H9 (cell line): ENCODE data around the gene PLEKHJ1. TPM values are rescaled to one million over a fixed set of nuclear protein-coding genes. Genes with fewer than 3 reads are reported as not detected.

Experiments used
- DNase-seq: peaks from one replicate; pipeline ENCODE4 v3.0.0-alpha.2; 2017
- H2AFZ ChIP-seq: one replicate; pipeline ENCODE4 v1.6.1; 2013; ENCODE audit warnings: mild to moderate bottlenecking, low read length, control low read depth, moderate library complexity
- H2AK5ac ChIP-seq: 2 replicates; pipeline ENCODE4 v1.6.1; 2013; ENCODE audit warnings: low read length, control low read depth, mixed read lengths; ENCODE audit not compliant: insufficient read length
- H2BK120ac ChIP-seq: one replicate; pipeline ENCODE4 v1.6.1; 2013; ENCODE audit warnings: low read depth, mild to moderate bottlenecking, low read length, control low read depth, inconsistent platforms; ENCODE audit not compliant: poor library complexity, severe bottlenecking
- H2BK12ac ChIP-seq: 2 replicates; pipeline ENCODE4 v1.6.1; 2013; ENCODE audit warnings: low read length, control low read depth, mixed read lengths, low read depth; ENCODE audit not compliant: insufficient read length
- H2BK15ac ChIP-seq: 2 replicates; pipeline ENCODE4 v1.6.1; 2013; ENCODE audit warnings: low read depth, low read length, control low read depth
- H2BK20ac ChIP-seq: one replicate; pipeline ENCODE4 v1.6.1; 2013; ENCODE audit warnings: low read depth, mild to moderate bottlenecking, low read length, control low read depth, inconsistent platforms; ENCODE audit not compliant: poor library complexity, severe bottlenecking
- H2BK5ac ChIP-seq: 2 replicates; pipeline ENCODE4 v1.6.1; 2013; ENCODE audit warnings: low read length, control low read depth, mixed read lengths; ENCODE audit not compliant: insufficient read length
- H3K14ac ChIP-seq: 2 replicates; pipeline ENCODE4 v1.6.1; 2013; ENCODE audit warnings: low read length, control low read depth; ENCODE audit not compliant: insufficient read depth
- H3K18ac ChIP-seq: 2 replicates; pipeline ENCODE4 v1.6.1; 2013; ENCODE audit warnings: low read depth, mild to moderate bottlenecking, mixed read lengths, low read length, control low read depth; ENCODE audit not compliant: insufficient read length
- H3K23ac ChIP-seq: 2 replicates; pipeline ENCODE4 v1.6.1; 2013; ENCODE audit warnings: low read length, control low read depth, mixed read lengths, low read depth; ENCODE audit not compliant: insufficient read length
- H3K23me2 ChIP-seq: 2 replicates; pipeline ENCODE4 v1.6.1; 2013; ENCODE audit warnings: low read depth, mild to moderate bottlenecking, mixed read lengths, low read length, control low read depth; ENCODE audit not compliant: insufficient read length, poor library complexity, severe bottlenecking
- H3K27ac ChIP-seq: 2 replicates; pipeline ENCODE4 v1.5.1; 2013; ENCODE audit warnings: low read length, control low read depth, mixed read lengths, low read depth; ENCODE audit not compliant: insufficient read length
- H3K27me3 ChIP-seq: 2 replicates; pipeline ENCODE4 v1.6.1; 2013; ENCODE audit warnings: low read length, control low read depth, inconsistent platforms; ENCODE audit not compliant: insufficient read depth
- H3K4ac ChIP-seq: 2 replicates; pipeline ENCODE4 v1.6.1; 2013; ENCODE audit warnings: low read depth, mild to moderate bottlenecking, control low read depth, inconsistent platforms, low read length, moderate library complexity
- H3K4me1 ChIP-seq: 2 replicates; pipeline ENCODE4 v1.6.1; 2013; ENCODE audit warnings: low read length, control low read depth, inconsistent platforms; ENCODE audit not compliant: insufficient read depth
- H3K4me2 ChIP-seq: 2 replicates; pipeline ENCODE4 v1.6.1; 2013; ENCODE audit warnings: low read length, control low read depth, mixed read lengths; ENCODE audit not compliant: insufficient read length, insufficient read depth
- H3K56ac ChIP-seq: 2 replicates; pipeline ENCODE4 v1.6.1; 2013; ENCODE audit warnings: low read depth, mild to moderate bottlenecking, mixed read lengths, low read length, control low read depth; ENCODE audit not compliant: insufficient read length
- H3K79me1 ChIP-seq: 2 replicates; pipeline ENCODE4 v1.6.1; 2013; ENCODE audit warnings: low read depth, mild to moderate bottlenecking, moderate library complexity, low read length, control low read depth, inconsistent platforms; ENCODE audit not compliant: insufficient read depth, poor library complexity, severe bottlenecking
- H3K79me2 ChIP-seq: 2 replicates; pipeline ENCODE4 v1.6.1; 2013; ENCODE audit warnings: low read length, control low read depth, inconsistent platforms; ENCODE audit not compliant: insufficient read depth
- H3K9ac ChIP-seq: 2 replicates; pipeline ENCODE4 v1.6.1; 2013; ENCODE audit warnings: low read length, control low read depth, mixed read lengths; ENCODE audit not compliant: insufficient read length; ENCODE audit errors: extremely low read depth
- H3K9me3 ChIP-seq: one replicate; pipeline ENCODE4 v1.6.1; 2013; ENCODE audit warnings: low read depth, low read length, inconsistent platforms; ENCODE audit not compliant: control insufficient read depth
- H3T11ph ChIP-seq: one replicate; pipeline ENCODE4 v1.6.1; 2013; ENCODE audit warnings: mild to moderate bottlenecking, low read length, control low read depth, inconsistent platforms
- H4K20me1 ChIP-seq: one replicate; pipeline ENCODE4 v1.6.1; 2013; ENCODE audit not compliant: control insufficient read depth, insufficient read length, insufficient read depth
- H4K5ac ChIP-seq: 2 replicates; pipeline ENCODE4 v1.6.1; 2013; ENCODE audit warnings: low read depth, mild to moderate bottlenecking, mixed read lengths, low read length, control low read depth; ENCODE audit not compliant: insufficient read length
- H4K8ac ChIP-seq: replicated peaks from 2 replicates; pipeline ENCODE4 v1.6.1; 2013; ENCODE audit warnings: low read length, control low read depth, mixed read lengths, low read depth; ENCODE audit not compliant: insufficient read length
- H4K91ac ChIP-seq: 2 replicates; pipeline ENCODE4 v1.6.1; 2013; ENCODE audit warnings: low read depth, mild to moderate bottlenecking, moderate library complexity, mixed read lengths, low read length, control low read depth; ENCODE audit not compliant: insufficient read length
- H3K27ac Mint-ChIP-seq, 3 experiments: 2 replicates in 2 of 3; 3 replicates in 1 of 3; pipeline ENCODE4 v1.8.0; 2020 to 2021; ENCODE audit warnings: mixed read lengths in 3 of 3, mild to moderate bottlenecking in 1 of 3, moderate library complexity in 1 of 3
- H3K27me3 Mint-ChIP-seq: 2 replicates; pipeline ENCODE4 v1.8.0; 2021; ENCODE audit warnings: low read depth, mild to moderate bottlenecking, moderate library complexity, mixed read lengths
- H3K36me3 Mint-ChIP-seq, 3 experiments: 2 replicates in 2 of 3; 3 replicates in 1 of 3; pipeline ENCODE4 v1.8.0; 2020 to 2021; ENCODE audit warnings: low read depth in 3 of 3, mixed read lengths in 3 of 3; ENCODE audit not compliant: insufficient read depth in 1 of 3
- H3K4me1 Mint-ChIP-seq, 2 experiments: 2 replicates each; pipeline ENCODE4 v1.8.0; 2020; ENCODE audit warnings: mixed read lengths in 2 of 2
- H3K4me3 Mint-ChIP-seq, 2 experiments: 2 replicates in 1 of 2; 3 replicates in 1 of 2; pipeline ENCODE4 v1.8.0; 2020 to 2021; ENCODE audit warnings: mild to moderate bottlenecking in 2 of 2, mixed read lengths in 2 of 2, moderate library complexity in 1 of 2
- H3K9me3 Mint-ChIP-seq, 2 experiments: 2 replicates in 1 of 2; 3 replicates in 1 of 2; pipeline ENCODE4 v1.8.0; 2020; ENCODE audit warnings: mild to moderate bottlenecking in 2 of 2, mixed read lengths in 2 of 2, moderate library complexity in 1 of 2
- CTCF ChIP-seq: fragments of 200-600 bp; sonication (generic); conservative IDR thresholded peaks from 3 replicates; pipeline ENCODE4 v1.8.0; 2021; ENCODE audit warnings: antibody characterized with exemption, mild to moderate bottlenecking
- WGBS: extraction: QIAGEN DNeasy Blood & Tissue Kit; methylation state at CpG from one replicate; pipeline ENCODE4 v1.1.7; 2013; ENCODE audit warnings: missing lambda C conversion rate, low lambda C conversion rate, mixed read lengths; ENCODE audit not compliant: insufficient read length; ENCODE audit errors: extremely low coverage; 5-methylcytosine and 5-hydroxymethylcytosine counted together
- total RNA-seq: library from RNA; stranded (reverse); gene quantifications from 2 replicates; pipeline ENCODE4 v1.2.1, GENCODE V29; 2021

PLEKHJ1 gene
- total RNA-seq, 1 experiment from 2014 or later = 139 TPM

- Histone ChIP-seq H2BK15ac (no peak overlapping the region), H2BK20ac (no peak overlapping the region), H3K56ac (no peak overlapping the region), H2BK5ac (no peak overlapping the region), H2AFZ (no peak overlapping the region), H2BK12ac (no peak overlapping the region), H3K79me1 (no peaks in the 10 kb centered on the region), H4K91ac (no peak overlapping the region), H3K4ac (no peak overlapping the region), H3K4me1 (0 out of 2 replicates have a peak, but pooled peaks cover 2% of the 10 kb centered on the region), H4K20me1 (peaks cover 2% of the 10 kb centered on the region), H3K23me2 (peaks cover 4% of the 10 kb centered on the region), H3K27me3 (no peaks in the 10 kb centered on the region), H3K79me2 (peaks cover 24% of the 10 kb centered on the region; the same call in 1 of the 2 replicates), H3K14ac (no peak overlapping the region; the same call in 1 of the 2 replicates), H3K23ac (no peak overlapping the region), H3K27ac (no peak overlapping the region), H3K4me2 (peak overlapping the region; percentile 61), H3K9ac (peak overlapping the region; percentile 70), H2BK120ac (no peak overlapping the region), H4K8ac (no peak overlapping the region), H4K5ac (no peak overlapping the region), H3K18ac (no peak overlapping the region), H3T11ph (no peak overlapping the region), H2AK5ac (no peak overlapping the region), H3K9me3 (no peaks in the 10 kb centered on the region)
- Mint-ChIP-seq H3K9me3 (no peaks in the 10 kb centered on the region; a peak in 3 of 5 replicates), H3K4me1 (peaks cover 22 to 33% of the 10 kb centered on the region in 2 experiments), H3K36me3 (peaks cover 21 to 42% (median 28%) of the 10 kb centered on the region in 3 experiments), H3K27ac (peak overlapping the region; percentile 89 to 97 (median 94); a peak in 6 of 7 replicates), H3K27me3 (peaks cover 6% of the 10 kb centered on the region; the same call in 1 of the 2 replicates), H3K4me3 (peak overlapping the region; percentile 91 to 97)
- no peak for TF ChIP-seq CTCF
- peak; percentile 34 for DNase-seq
- no CpG with 5 or more reads among the region's 43 CpGs for WGBS
These were observed 35.3 kb upstream of the PLEKHJ1 start for GRCh38 chr19:2271234-2272103.
